ENCODE results near the gene LIPA. TPM values are rescaled to one million over a fixed set of nuclear protein-coding genes. Genes with fewer than 3 reads are reported as not detected.

The LIPA gene
- total RNA-seq: 63.7 and 84.8 TPM in 2 replicates

GRCh38 chr10:89251409-89252224 lies at the start of gene LIPA:
LIPA (minus strand) TSS chr10:89251775; CDS start chr10:89247648, 4,127 bp downstream.

GRCh38 chr10:89207181-89207800 lies 44.3 kb downstream of the LIPA start, which contains the start of gene CH25H:
CH25H (minus strand) TSS chr10:89207317; CDS start chr10:89207292, 25 bp downstream.

Other genes starting within 250 kb of the LIPA start
- 1.2 and 2.0 TPM in 2 replicates for gene CH25H, start 44.5 kb downstream of the LIPA start, total RNA-seq
- 8.7 and 15.7 TPM in 2 replicates for gene IFIT2, start 50.3 kb upstream of the LIPA start, total RNA-seq
- gene IFIT3, start 76.2 kb upstream of the LIPA start, total RNA-seq: 30.6 and 34.6 TPM in 2 replicates
- gene IFIT1B, start 126.3 kb upstream of the LIPA start, total RNA-seq: not detected in 2 replicates
- 34.9 and 42.3 TPM in 2 replicates for gene IFIT1, start 140.8 kb upstream of the LIPA start, total RNA-seq
- gene IFIT5, start 162.8 kb upstream of the LIPA start, total RNA-seq: 27.0 and 27.5 TPM in 2 replicates